SW 1271 (cell line): ENCODE measurements around the gene NDUFS1.
"Not testable (repeated sequence)": the region's sequence is repeated elsewhere in the genome, so short reads cannot be mapped to it uniquely, and the experiment has no call there.

Experiments used
- DNase-seq, 2 experiments: peaks; one replicate each; lab custom pipeline; 2025; lab: John Stamatoyannopoulos, UW

Gene NDUFS1

DNA sequence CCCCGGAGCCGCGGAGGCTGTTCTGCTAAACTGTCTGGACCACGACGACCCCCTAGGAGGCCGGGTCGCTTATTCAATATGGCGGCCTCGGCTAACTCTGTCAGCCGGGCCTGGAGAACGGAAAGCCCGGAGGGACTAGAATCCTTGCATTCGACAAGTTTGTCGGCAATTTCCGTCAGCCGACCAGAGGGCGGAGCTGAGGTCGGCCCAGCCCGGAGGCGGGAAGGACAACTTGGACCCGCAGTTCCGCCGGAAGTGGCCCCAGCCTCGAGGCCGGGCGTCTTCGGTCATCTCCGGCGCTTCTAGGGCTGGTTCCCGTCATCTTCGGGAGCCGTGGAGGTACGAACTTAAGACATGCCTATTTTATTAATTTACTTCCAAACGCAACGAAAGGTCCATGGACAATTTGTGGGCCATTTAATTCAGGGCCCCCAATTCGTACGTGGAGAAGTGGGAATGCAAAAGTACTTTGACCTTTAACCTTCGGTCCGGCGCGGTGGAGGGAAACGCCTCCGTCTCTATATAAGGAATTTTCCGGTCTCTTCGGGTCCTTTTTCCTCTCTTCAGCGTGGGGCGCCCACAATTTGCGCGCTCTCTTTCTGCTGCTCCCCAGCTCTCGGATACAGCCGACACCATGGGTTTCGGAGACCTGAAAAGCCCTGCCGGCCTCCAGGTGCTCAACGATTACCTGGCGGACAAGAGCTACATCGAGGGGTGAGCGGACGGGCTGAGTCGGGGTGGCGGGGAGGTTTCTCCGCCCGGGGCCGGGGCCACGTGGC is at the start of gene NDUFS1, which contains the start of gene EEF1B2:
Gene NDUFS1, minus strand, starts transcription at position 99 of the 779 bp plus-strand sequence. CDS start 5,766 bp downstream, outside the sequence.
Gene EEF1B2, plus strand, starts transcription at position 550 of the 779 bp plus-strand sequence. Its CDS starts 85 bp downstream, at position 635.
- peak; percentile 86 to 95 for DNase-seq

GRCh38 chr2:206208900-206209299 is 49.7 kb upstream of the NDUFS1 start:
- no peak for DNase-seq

GRCh38 chr2:206207316-206207715 is 48.1 kb upstream of the NDUFS1 start:
- not testable (repeated sequence) for DNase-seq

GRCh38 chr2:206204710-206205109 is 45.5 kb upstream of the NDUFS1 start:
- DNase-seq: no peak

- DNase-seq: no peak
These were observed 44.1 kb upstream of the NDUFS1 start for GRCh38 chr2:206203331-206203730.

DNA sequence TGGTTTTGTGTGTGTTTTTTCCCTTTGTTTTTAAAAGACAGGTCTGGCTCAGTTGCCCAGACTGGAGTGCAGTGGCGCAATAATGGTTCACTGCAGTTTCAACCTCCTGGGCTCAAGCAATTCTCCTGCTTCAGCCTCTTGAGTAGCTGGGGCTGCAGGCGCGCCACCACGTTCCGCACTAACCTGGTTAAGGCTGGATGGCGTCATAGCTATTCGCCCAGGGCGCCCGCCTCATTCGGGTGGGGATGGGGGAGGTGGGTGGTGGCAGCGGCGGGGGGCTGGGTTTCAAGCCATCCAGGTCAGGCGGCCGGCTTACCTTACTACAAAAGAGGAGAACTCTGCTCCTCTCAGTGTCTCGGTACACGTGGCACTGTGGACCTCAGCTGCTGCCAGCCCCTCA is 43.2 kb upstream of the NDUFS1 start:
- no peak for DNase-seq

DNA sequence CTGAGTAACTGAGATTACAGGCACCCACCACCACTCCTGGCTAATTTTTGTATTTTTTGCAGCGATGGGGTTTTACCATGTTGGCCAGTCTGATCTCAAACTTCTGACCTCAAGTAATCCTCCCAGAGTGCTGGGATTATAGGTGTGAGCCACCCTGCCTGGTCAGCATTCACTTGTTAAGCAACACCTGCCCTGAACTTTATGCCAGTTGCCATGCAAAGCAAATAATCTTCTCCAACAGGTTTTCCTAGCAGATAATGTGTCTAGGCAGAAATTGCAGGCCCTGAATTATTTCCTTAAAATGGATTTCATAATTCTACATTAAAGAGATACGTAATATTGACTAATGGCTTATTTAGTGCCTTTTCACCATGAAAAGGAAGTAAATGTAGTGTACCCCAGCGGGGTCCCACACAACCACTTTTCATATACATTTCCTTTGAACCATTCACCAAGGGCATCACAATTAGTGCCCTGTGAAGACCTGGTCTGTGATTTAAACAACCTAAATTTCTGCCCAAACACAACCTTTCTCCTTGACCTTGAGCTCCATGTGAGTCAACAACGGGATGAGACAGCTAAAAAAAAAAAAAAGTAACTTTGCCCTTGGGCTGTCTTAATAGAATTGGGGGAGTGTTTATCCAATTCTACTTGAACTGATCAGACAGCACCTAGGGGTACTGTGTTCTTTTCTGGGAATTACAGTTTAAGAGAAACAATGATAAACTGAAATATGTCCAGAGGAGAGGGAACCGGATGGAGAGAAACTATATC is 42.0 kb upstream of the NDUFS1 start:
- no peak for DNase-seq

- DNase-seq: no peak
These were observed 39.4 kb upstream of the NDUFS1 start for GRCh38 chr2:206198677-206199076.

GRCh38 chr2:206193671-206194357 is 34.6 kb upstream of the NDUFS1 start:
- no peak for DNase-seq

DNA sequence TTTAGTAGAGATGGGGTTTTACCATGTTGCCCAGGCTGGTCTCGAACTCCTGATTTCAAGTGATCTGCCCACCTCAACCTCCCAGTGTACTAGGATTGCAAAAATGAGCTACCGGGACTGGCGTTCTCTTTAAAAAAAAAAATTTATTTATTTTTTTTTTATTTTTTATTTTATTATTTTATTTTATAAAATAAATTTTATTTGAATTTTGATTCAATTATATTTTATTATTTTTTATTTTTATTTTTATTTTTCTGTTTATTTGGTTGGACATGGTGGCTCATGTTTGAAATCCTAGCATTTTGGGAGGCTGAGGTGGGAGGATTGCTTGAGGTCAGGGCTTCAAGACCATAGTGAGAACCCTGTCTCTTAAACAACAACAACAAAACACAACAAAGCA is 32.9 kb upstream of the NDUFS1 start:
- no peak for DNase-seq

- DNase-seq: no peak
These were observed 31.4 kb upstream of the NDUFS1 start for GRCh38 chr2:206190689-206191088.

DNA sequence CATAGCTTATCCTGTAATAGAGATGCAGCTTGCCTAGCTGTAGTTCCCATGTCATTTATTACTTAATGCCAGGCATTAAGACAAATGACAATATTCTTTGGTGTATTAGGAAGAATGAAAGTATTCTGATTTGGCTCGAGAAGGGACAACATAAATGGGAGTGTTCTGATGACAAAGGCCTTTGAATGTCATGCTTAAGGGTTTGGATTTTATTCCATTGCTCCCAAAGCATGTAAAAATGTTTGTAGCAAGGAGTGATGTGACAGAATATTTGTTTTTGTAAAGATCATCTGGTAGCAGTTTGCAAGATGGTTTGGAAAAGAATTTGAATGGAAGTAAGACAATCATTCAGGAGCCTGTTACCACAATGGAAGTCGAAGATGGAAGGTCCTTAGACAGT is 30.9 kb upstream of the NDUFS1 start:
- DNase-seq: no peak

- no peak for DNase-seq
These were observed 30.4 kb upstream of the NDUFS1 start for GRCh38 chr2:206189691-206190090.

DNA sequence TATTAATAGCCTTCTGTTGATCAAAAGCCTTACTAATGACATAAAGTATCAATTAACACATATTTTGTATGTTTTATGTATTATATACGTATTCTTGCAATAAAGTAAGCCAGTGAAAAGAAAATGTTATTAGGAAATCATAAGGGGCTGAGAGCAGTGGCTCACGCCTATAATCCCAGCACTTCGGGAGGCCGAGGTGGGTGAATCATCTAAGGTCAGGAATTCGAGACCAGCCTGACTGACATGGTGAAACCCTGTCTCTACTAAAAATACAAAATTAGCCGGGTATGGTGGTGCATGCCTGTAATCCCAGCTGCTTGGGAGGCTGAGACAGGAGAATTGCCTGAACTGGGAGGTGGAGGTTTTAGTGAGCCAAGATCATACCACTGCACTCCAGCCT is 22.3 kb upstream of the NDUFS1 start:
- not testable (repeated sequence) for DNase-seq

DNA sequence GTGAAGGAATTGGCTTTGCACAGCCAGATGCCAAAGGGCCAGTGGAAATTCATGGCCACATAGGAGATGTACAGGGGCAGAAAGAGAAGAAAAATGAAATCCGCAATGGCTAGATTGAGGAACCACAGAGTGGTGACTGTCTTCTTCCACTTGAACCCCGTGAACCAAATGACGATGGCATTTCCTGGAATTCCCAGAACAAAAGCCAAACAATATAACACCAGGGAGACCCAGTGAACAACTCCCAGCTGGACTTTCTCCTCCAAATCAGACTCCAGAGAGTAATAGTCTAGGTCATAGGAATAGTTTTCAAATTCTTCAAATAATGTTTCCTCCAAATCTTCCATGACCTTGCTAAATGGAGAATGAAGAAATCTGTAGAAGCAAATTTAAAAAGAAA is 17.7 kb upstream of the NDUFS1 start:
- no peak for DNase-seq

DNA sequence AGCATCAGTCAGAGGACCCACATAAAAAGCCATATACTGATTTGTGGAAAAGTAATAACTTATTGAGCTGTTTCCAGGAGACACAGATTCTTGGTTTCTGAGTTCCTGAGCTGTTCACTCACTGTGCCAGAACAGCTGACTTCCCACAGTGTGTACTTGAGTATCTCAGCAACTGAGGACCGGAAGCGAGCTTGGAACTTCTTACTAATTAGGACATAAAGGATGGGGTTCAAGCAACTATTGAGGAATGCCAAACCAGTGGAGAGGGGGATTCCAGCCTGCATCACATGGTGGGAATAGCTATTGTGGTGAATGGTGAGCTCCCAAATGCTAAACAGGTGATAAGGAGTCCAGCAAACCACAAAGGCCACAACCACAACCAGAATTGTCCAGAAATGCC is 16.9 kb upstream of the NDUFS1 start:
- DNase-seq: no peak

GRCh38 chr2:206173147-206173546 is 13.9 kb upstream of the NDUFS1 start:
- no peak for DNase-seq

DNA sequence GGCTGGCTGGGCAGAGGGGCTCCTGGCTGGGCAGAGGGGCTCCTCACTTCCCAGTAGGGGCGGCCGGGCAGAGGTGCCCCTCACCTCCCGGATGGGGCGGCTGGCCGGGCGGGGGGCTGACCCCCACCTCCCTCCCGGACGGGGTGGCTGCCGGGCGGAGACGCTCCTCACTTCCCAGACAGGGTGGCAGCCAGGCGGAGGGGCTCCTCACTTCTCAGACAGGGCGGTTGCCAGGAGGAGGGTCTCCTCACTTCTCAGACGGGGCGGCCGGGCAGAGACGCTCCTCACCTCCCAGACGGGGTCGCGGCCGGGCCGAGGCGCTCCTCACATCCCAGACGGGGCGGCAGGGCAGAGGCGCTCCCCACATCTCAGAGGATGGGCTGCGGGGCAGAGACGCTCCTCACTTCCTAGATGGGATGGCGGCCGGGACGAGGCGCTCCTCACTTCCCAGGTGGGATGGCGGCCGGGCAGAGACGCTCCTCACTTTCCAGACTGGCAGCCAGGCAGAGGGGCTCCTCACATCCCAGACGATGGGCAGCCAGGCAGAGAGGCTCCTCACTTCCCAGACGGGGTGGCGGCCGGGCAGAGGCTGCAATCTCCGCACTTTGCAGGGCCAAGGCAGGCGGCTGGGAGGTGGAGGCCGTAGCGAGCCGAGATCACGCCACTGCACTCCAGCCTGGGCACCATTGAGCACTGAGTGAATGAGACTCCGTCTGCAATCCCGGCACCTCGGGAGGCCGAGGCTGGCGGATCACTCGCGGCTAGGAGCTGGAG is 12.6 kb upstream of the NDUFS1 start:
- DNase-seq: not testable (repeated sequence)

DNA sequence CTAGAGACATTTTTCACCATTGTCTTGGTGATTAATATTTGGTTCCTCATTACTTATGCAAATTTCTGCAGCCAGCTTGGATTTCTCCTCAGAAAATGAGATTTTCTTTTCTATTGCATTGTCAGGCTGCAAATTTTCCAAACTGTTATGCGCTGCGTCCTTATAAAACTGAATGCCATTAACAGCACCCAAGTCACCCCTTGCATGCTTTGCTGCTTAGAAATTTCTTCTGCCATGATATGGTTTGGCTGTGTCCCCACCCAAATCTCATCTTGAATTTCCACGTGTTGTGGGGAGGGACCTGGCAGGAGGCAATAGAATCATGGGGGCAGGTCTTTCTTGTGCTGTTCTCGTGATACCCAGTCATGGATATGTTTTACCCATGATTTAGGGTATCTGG is 9.0 kb upstream of the NDUFS1 start:
- DNase-seq: not testable (repeated sequence)

- DNase-seq: peak in 1 of 2 experiments; percentile 37
These were observed 5.1 kb upstream of the NDUFS1 start for GRCh38 chr2:206164261-206164862.

DNA sequence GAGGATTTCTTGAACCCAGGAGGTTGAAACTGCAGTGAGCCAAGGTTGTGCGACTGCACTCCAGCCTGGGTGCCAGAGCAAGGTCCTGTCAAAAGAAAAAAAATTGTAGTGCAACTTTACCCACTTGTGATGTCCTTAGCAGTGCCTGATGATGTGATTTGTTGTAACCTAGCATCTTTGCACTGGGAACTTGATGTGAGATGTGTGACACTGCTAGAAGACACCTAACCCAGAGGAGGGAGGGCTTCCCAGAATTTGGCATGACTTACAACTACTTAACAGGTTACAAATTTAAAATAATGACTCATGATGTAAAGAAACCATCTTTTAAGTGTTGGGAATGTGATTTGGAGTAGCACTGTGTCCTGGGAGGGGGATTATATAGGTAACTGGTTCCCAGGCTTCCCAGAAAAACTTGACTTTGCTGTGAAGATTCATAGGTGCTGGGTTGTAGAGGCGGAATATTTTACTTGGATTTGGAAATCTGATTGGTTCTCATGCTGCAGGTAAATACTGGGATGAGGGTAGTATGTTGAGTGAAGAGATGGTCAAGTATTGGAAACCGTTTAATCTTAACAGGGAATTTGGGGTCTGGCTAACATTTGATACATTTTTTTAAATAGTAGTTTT is 4.1 kb upstream of the NDUFS1 start:
- no peak for DNase-seq
